A549 treated with GW870086 at 1 μM for 4 hours (cell line): ENCODE measurements around the gene CDKN1C. TPM values are rescaled to one million over a fixed set of nuclear protein-coding genes. Genes with fewer than 3 reads are reported as not detected.

Experiments used
- total RNA-seq: library from RNA; stranded (reverse); fragments of 200-300 nt; extraction: Qiagen RNA extraction; gene quantifications from 5 replicates; pipeline ENCODE4 v1.2.3, GENCODE V29; 2022; ENCODE audit warnings: low read depth

CDKN1C gene
- 2.6 to 3.6 TPM (median 3.0 TPM) in 5 replicates for total RNA-seq

DNA sequence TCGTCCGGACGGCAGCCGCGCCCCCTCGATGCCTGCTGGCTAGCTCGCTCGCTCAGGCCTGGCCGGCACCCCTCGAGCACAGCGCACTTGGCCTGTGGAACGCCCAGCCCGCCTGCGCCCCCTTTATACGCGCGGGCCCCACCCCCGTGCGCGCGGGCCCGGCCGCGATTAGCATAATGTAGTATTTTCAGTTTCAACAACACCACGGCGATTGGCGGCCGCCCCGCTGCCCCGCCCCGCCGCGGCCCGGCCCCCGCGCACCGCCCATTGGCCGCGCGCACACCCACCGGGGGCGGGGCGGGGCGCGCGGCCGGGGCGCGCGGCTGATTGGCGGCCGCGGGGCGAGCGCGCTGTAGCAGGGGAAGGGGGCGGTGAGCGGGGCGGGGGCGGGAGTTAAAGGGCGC, at the start of gene CDKN1C:
Gene CDKN1C (minus strand): TSS at position 98 of the 404 bp plus-strand sequence. CDS start 319 bp downstream, outside the sequence.

DNA sequence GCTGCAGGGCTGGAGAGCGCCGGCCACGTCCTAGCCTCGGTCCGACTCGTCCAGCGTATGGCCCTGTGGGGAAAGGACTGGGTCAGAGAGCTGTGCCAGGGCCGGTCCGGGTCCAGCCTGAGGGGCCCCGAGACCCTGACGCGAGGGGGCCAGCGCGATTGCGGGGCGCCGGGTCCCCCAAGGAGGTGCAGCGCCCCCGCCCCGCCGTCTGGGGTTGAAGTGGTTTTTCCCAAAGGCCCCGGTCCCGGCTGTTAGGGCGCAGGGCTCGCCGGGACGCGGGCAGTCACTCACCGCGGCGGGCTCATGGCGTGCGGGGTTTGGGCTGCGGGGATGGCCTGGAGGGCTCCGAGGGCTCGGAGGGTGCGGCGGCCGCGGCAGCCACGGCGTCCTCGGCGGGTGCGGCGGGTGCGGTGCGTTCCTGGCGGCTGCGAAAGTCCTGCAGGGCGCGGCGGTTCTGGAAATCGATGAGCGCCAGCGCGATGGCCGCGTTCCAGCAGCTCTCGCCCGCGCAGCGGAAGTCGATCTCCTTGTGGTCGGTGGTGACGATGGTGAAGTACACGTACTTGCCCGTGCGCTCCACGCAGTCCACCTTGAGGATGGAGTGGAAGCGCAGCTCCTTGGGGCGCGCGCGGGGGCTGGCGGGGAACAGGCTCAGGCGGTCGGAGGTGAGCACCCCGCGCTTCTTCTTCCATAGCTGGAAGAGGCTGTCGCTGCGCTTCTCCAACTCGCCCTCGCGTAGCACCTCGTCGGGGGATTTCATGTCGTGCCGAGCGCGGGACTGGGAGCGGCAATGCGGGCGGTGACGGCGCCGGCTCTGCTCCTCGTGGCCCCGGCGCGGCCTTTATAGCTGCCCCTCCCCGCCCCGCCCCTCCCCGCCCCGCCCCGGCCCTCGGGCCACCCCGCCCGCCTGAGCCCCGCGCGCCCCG, 43.3 kb upstream of the CDKN1C start, which contains the start of gene PHLDA2:
Gene PHLDA2 (minus strand): TSS at position 816 of the 926 bp plus-strand sequence. CDS start 56 bp downstream, at position 760.

Other genes starting within 250 kb of the CDKN1C start
- gene KCNQ1OT1, start 185.8 kb downstream of the CDKN1C start, total RNA-seq: 0.03 to 0.07 TPM (median 0.05 TPM) in 5 replicates
- gene PHLDA2, start 43.6 kb upstream of the CDKN1C start, total RNA-seq: 112 to 145 TPM (median 119 TPM) in 5 replicates
- gene NAP1L4, start 106.6 kb upstream of the CDKN1C start, total RNA-seq: 112 to 126 TPM (median 117 TPM) in 5 replicates
- 58.2 to 69.5 TPM (median 62.4 TPM) in 5 replicates for gene CARS1, start 171.6 kb upstream of the CDKN1C start, total RNA-seq